Keratinocyte (primary cell): ENCODE data around the gene SESN3. TPM values are rescaled to one million over a fixed set of nuclear protein-coding genes. Genes with fewer than 3 reads are reported as not detected.

Experiments used
- DNase-seq: peaks from one replicate; pipeline ENCODE4 v3.0.0-alpha.2; 2011; ENCODE audit warnings: low read depth, missing footprints, low spot score
- FAIRE-seq: peaks from 2 replicates; lab custom pipeline; 2011; peaks lifted over from hg19 to GRCh38; lab: Jason Lieb, UNC
- H2AFZ ChIP-seq: 2 replicates; pipeline ENCODE4 v1.6.0; 2012; ENCODE audit warnings: low read length, control low read depth, inconsistent platforms; ENCODE audit not compliant: control insufficient read depth
- H3K27ac ChIP-seq: 2 replicates; pipeline ENCODE4 v1.5.1; 2011; ENCODE audit warnings: low read length; ENCODE audit not compliant: control insufficient read depth, insufficient read depth
- H3K27me3 ChIP-seq: 3 replicates; pipeline ENCODE4 v1.6.0; 2011; ENCODE audit warnings: low read length; ENCODE audit not compliant: control insufficient read depth, insufficient read depth; ENCODE audit errors: extremely low read depth
- H3K36me3 ChIP-seq, 2 experiments: 2 replicates in 1 of 2; 3 replicates in 1 of 2; pipeline ENCODE4 v1.5.1; 2011; ENCODE audit warnings: low read length in 2 of 2, mild to moderate bottlenecking in 1 of 2; ENCODE audit not compliant: control insufficient read depth in 2 of 2, insufficient read depth in 2 of 2; ENCODE audit errors: extremely low read depth in 1 of 2
- H3K4me1 ChIP-seq: 3 replicates; pipeline ENCODE4 v1.5.1; 2011; ENCODE audit warnings: low read length; ENCODE audit not compliant: control insufficient read depth, insufficient read depth; ENCODE audit errors: extremely low read depth
- H3K4me2 ChIP-seq: 3 replicates; pipeline ENCODE4 v1.6.0; 2011; ENCODE audit warnings: low read depth, low read length; ENCODE audit not compliant: control insufficient read depth, insufficient read depth; ENCODE audit errors: extremely low read depth
- H3K4me3 ChIP-seq, 3 experiments: fragments of 200-600 bp in 1 of 3; sonication (generic) in 1 of 3; 2 replicates in 2 of 3; 3 replicates in 1 of 3; pipeline ENCODE4 v1.5.1; 2011 to 2016; ENCODE audit warnings: low read length in 3 of 3, mild to moderate bottlenecking in 3 of 3, control low read depth in 2 of 3, inconsistent platforms in 1 of 3, low read depth in 1 of 3, mixed read lengths in 1 of 3, mixed run types in 1 of 3, moderate library complexity in 1 of 3; ENCODE audit not compliant: control insufficient read depth in 2 of 3, insufficient read depth in 2 of 3; ENCODE audit errors: extremely low read depth in 1 of 3
- H3K79me2 ChIP-seq: 2 replicates; pipeline ENCODE4 v1.6.0; 2012; ENCODE audit warnings: low read length; ENCODE audit not compliant: control insufficient read depth, insufficient read depth
- H3K9ac ChIP-seq: 3 replicates; pipeline ENCODE4 v1.6.0; 2011; ENCODE audit warnings: low read length; ENCODE audit not compliant: control insufficient read depth, insufficient read depth; ENCODE audit errors: extremely low read depth
- H3K9me1 ChIP-seq: 3 replicates; pipeline ENCODE4 v1.6.0; 2011; ENCODE audit warnings: low read length; ENCODE audit not compliant: control insufficient read depth, insufficient read depth; ENCODE audit errors: extremely low read depth
- H3K9me3 ChIP-seq: 2 replicates; pipeline ENCODE4 v1.5.1; 2012; ENCODE audit warnings: low read depth, low read length; ENCODE audit not compliant: control insufficient read depth
- H4K20me1 ChIP-seq: 3 replicates; pipeline ENCODE4 v1.6.0; 2011; ENCODE audit warnings: low read length; ENCODE audit not compliant: control insufficient read depth, insufficient read depth; ENCODE audit errors: extremely low read depth
- CTCF ChIP-seq, 3 experiments: IDR thresholded peaks in 1 of 3; conservative IDR thresholded peaks in 1 of 3; optimal IDR thresholded peaks in 1 of 3; 2 replicates in 2 of 3; 3 replicates in 1 of 3; pipeline versions ENCODE3 to v1.5.1; 2011; ENCODE audit warnings: low read length in 3 of 3, mild to moderate bottlenecking in 3 of 3, moderate library complexity in 2 of 3, control low read depth in 1 of 3, inconsistent platforms in 1 of 3; ENCODE audit not compliant: insufficient read depth in 2 of 3; ENCODE audit errors: extremely low read depth in 1 of 3
- EZH2 ChIP-seq: IDR thresholded peaks from one replicate; pipeline ENCODE4 v1.6.1; 2012; ENCODE audit warnings: inconsistent platforms, mild to moderate bottlenecking, low read length, moderate library complexity
- dilution Hi-C: fragments of 300-500 bp; cut with MboI; formaldehyde crosslinking; loops from one replicate; pipeline ENCODE4 v1.7.0; 2020; ENCODE audit warnings: low sequenced_read_pairs; ENCODE audit not compliant: extremely low pct_ligation_motif_present
- polyA plus RNA-seq, 5 experiments: library from polyadenylated mRNA; depleted of rRNA in 3 of 5; stranded (reverse) in 3 of 5; stranded (forward) in 1 of 5; unstranded in 1 of 5; fragments of >200 nt; gene quantifications; 1 replicate in 1 of 5; 2 replicates in 3 of 5; 3 replicates in 1 of 5; pipeline versions ENCODE4 v1.2.1 to v1.2.3, GENCODE V29; 2011 to 2012; ENCODE audit warnings: missing spikeins in 2 of 5, low read depth in 1 of 5, low replicate concordance in 1 of 5

The SESN3 gene
- polyA plus RNA-seq, 1 donor (not counting 4 experiments of a cell fraction or from before 2014, with no cell fraction given), result 35.2 TPM

DNA sequence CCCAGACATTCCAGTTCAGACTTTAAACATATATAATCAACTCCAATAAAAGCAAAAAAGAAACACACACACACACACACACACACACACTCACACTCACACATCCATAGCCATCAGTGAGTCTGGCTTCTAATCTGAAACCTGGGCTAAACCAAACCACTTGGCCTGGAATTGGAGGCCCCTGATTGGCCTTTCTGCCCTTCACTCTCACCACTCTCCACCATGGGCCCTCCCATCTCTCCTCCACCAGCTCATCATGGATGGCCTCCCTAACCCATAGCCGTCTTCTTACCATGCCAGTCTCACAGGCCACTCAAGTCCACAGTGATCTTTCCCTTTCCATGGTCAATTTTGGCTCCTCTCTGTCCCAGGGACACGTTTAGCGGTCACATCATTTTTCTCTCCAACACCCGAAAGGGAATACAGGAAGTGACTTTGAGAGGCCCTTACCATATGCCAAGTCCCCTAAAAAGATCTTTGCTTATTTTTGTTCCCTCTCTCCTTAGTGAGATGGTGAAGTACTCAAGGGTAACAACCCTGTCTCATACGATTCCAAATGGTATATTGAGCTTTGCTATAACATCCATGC lies 74.8 kb downstream of the SESN3 start:
- no peaks in the 10 kb centered on the region for H3K9me3 ChIP-seq
- no peak overlapping the region for H3K4me3 ChIP-seq
- FAIRE-seq (no peak), DNase-seq (no peak)
- no peak overlapping the region for H3K4me2 ChIP-seq
- peaks cover 14% of the 10 kb centered on the region for H3K4me1 ChIP-seq
- dilution Hi-C loops, result no loop called here
- no peaks in the 10 kb centered on the region for H3K9me1 ChIP-seq
- no peak overlapping the region for H2AFZ ChIP-seq
- no peaks in the 10 kb centered on the region for H3K79me2 ChIP-seq
- no peaks in the 10 kb centered on the region for H3K36me3 ChIP-seq
- H3K27ac ChIP-seq, result no peak overlapping the region
- H3K27me3 ChIP-seq, result no peaks in the 10 kb centered on the region
- TF ChIP-seq CTCF (optimal IDR thresholded peaks at IDR 0.05 in 1 of 3, IDR thresholded peaks at IDR 0.05 in 1 of 3, conservative IDR thresholded peaks at IDR 0.05 in 1 of 3; ENCODE audit: extremely low read depth in 1 of 3, insufficient read depth in 2 of 3, low read length in 3 of 3), result no peak
- no peak for TF ChIP-seq EZH2
- H4K20me1 ChIP-seq, result no peaks in the 10 kb centered on the region
- H3K9ac ChIP-seq, result no peak overlapping the region

GRCh38 chr11:95155385-95155784 lies 75.6 kb downstream of the SESN3 start:
- Histone ChIP-seq H3K9ac (no peak overlapping the region), H2AFZ (no peak overlapping the region), H4K20me1 (no peaks in the 10 kb centered on the region), H3K36me3 (no peaks in the 10 kb centered on the region), H3K4me2 (no peak overlapping the region), H3K27ac (no peak overlapping the region), H3K9me3 (no peaks in the 10 kb centered on the region), H3K4me3 (no peak overlapping the region), H3K9me1 (no peaks in the 10 kb centered on the region), H3K4me1 (peaks cover 21% of the 10 kb centered on the region), H3K27me3 (no peaks in the 10 kb centered on the region), H3K79me2 (no peaks in the 10 kb centered on the region)
- DNase-seq, result no peak
- TF ChIP-seq EZH2 (no peak), CTCF (optimal IDR thresholded peaks at IDR 0.05 in 1 of 3, IDR thresholded peaks at IDR 0.05 in 1 of 3, conservative IDR thresholded peaks at IDR 0.05 in 1 of 3; ENCODE audit: extremely low read depth in 1 of 3, insufficient read depth in 2 of 3, low read length in 3 of 3) (no peak)
- FAIRE-seq, result no peak
- dilution Hi-C loops, result no loop called here
